ENCODE data around the gene BUD13.

- TF ChIP-seq CTCF (IDR thresholded peaks at IDR 0.05 in 8 of 11, conservative IDR thresholded peaks at IDR 0.05 in 3 of 11) (no peak), POLR2A (IDR thresholded peaks at IDR 0.05) (no peak), POLR2AphosphoS5 (IDR thresholded peaks at IDR 0.05) (no peak)
Observed at GRCh38 chr11:116786966-116787365, 14.2 kb upstream of the BUD13 start.
